GM12891 (cell line): ENCODE data around the gene ITGA8.

Source experiments
- POLR2A ChIP-seq: IDR thresholded peaks from 2 replicates; pipeline ENCODE4 v1.6.1; 2011; ENCODE audit warnings: low read depth, low read length, control low read depth
- POLR2AphosphoS5 ChIP-seq: IDR thresholded peaks from 2 replicates; pipeline ENCODE4 v1.6.1; 2011; ENCODE audit warnings: low read depth, low read length, control low read depth
- SPI1 ChIP-seq: IDR thresholded peaks from 2 replicates; pipeline ENCODE4 v1.6.1; 2011; ENCODE audit warnings: low read depth, low read length, control low read depth
- TAF1 ChIP-seq: IDR thresholded peaks from 2 replicates; pipeline ENCODE4 v1.6.1; 2011; ENCODE audit warnings: low read depth, low read length, control low read depth

DNA sequence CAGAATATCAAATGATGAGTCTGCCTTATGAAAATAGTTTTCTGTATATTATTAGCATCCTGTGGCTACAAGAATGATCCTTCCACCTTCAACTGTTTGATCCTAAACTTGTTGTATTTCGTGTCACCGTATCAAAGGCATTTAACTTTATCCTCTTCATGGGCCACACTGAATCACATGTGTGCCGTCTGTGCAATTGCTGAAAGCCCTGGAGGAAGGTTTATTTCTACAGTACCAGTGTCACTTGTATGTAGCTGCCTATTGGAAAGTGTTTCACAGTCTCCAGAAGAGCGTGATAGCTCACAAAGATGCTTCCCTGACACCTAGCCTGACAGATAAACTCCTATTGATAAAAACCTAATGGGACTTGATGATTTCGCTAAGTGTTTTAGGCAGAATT is 94.5 kb downstream of the ITGA8 start:
- TF ChIP-seq POLR2A (no peak), POLR2AphosphoS5 (no peak), TAF1 (no peak), SPI1 (no peak)
